Endothelial cell (in vitro differentiated cells): Measurements from ENCODE around the gene SLC25A41. TPM values are rescaled to one million over a fixed set of nuclear protein-coding genes. Genes with fewer than 3 reads are reported as not detected.
A peak's percentile ranks its signal among the peaks of the same experiment; 100 is the strongest.

Source experiments
- DNase-seq: peaks from one replicate; pipeline ENCODE4 v3.0.0; 2021; ENCODE audit warnings: low spot score
- H3K27ac Mint-ChIP-seq: one replicate; pipeline ENCODE4 v1.8.0; 2021; ENCODE audit warnings: mixed read lengths, inconsistent platforms; ENCODE audit not compliant: unreplicated experiment
- H3K27me3 Mint-ChIP-seq: one replicate; pipeline ENCODE4 v1.8.0; 2021; ENCODE audit warnings: mild to moderate bottlenecking, moderate library complexity, mixed read lengths, inconsistent platforms; ENCODE audit not compliant: unreplicated experiment
- H3K36me3 Mint-ChIP-seq: one replicate; pipeline ENCODE4 v1.8.0; 2021; ENCODE audit warnings: mild to moderate bottlenecking, low read depth, mixed read lengths, inconsistent platforms; ENCODE audit not compliant: unreplicated experiment
- H3K4me1 Mint-ChIP-seq: one replicate; pipeline ENCODE4 v1.8.0; 2021; ENCODE audit warnings: mild to moderate bottlenecking, mixed read lengths, inconsistent platforms; ENCODE audit not compliant: unreplicated experiment
- H3K4me3 Mint-ChIP-seq: one replicate; pipeline ENCODE4 v1.8.0; 2021; ENCODE audit warnings: mild to moderate bottlenecking, mixed read lengths, inconsistent platforms; ENCODE audit not compliant: unreplicated experiment
- H3K9me3 Mint-ChIP-seq: one replicate; pipeline ENCODE4 v1.8.0; 2021; ENCODE audit warnings: mixed read lengths, inconsistent platforms; ENCODE audit not compliant: unreplicated experiment
- CTCF ChIP-seq: fragments of 200-600 bp; sonication (generic); IDR thresholded peaks from one replicate; pipeline ENCODE4 v1.5.0; 2021; ENCODE audit warnings: antibody characterized with exemption; ENCODE audit not compliant: unreplicated experiment
- total RNA-seq: library from RNA; stranded (reverse); fragmentation: NEBNext Ultra II Directional; extraction: Animal tissue kit (Norgen Biotek cat#: 25700); gene quantifications from one replicate; pipeline ENCODE4 v1.2.1, GENCODE V29; 2021; ENCODE audit not compliant: unreplicated experiment

Gene SLC25A41
- total RNA-seq, 1 donor from 2014 or later = 0.23 TPM

- Mint-ChIP-seq H3K36me3 (peaks cover 26% of the 10 kb centered on the region), H3K27ac (peak overlapping the region; percentile 77), H3K9me3 (peaks cover 6% of the 10 kb centered on the region), H3K4me1 (peaks cover 15% of the 10 kb centered on the region), H3K4me3 (peak overlapping the region; percentile 96), H3K27me3 (peaks cover 20% of the 10 kb centered on the region)
- TF ChIP-seq CTCF = no peak
- DNase-seq = peak; percentile 52
These were observed 9.9 kb downstream of the SLC25A41 start for GRCh38 chr19:6423499-6424194.

GRCh38 chr19:6421075-6422014, 12.2 kb downstream of the SLC25A41 start:
- Mint-ChIP-seq H3K4me1 (peaks cover 15% of the 10 kb centered on the region), H3K27ac (no peak overlapping the region), H3K36me3 (peaks cover 31% of the 10 kb centered on the region), H3K4me3 (peak overlapping the region; percentile 69), H3K9me3 (peaks cover 6% of the 10 kb centered on the region), H3K27me3 (peaks cover 20% of the 10 kb centered on the region)
- TF ChIP-seq CTCF = no peak
- no peak for DNase-seq

GRCh38 chr19:6418562-6418932, 15.0 kb downstream of the SLC25A41 start:
- peaks cover 31% of the 10 kb centered on the region for H3K36me3 Mint-ChIP-seq
- no peak for DNase-seq
- peaks cover 13% of the 10 kb centered on the region for H3K27me3 Mint-ChIP-seq
- H3K27ac Mint-ChIP-seq = no peak overlapping the region
- H3K9me3 Mint-ChIP-seq = no peaks in the 10 kb centered on the region
- no peak for TF ChIP-seq CTCF
- H3K4me1 Mint-ChIP-seq = peaks cover 15% of the 10 kb centered on the region
- no peak overlapping the region for H3K4me3 Mint-ChIP-seq

GRCh38 chr19:6417713-6418561, 15.6 kb downstream of the SLC25A41 start:
- H3K27me3 Mint-ChIP-seq = peaks cover 7% of the 10 kb centered on the region
- H3K36me3 Mint-ChIP-seq = peaks cover 26% of the 10 kb centered on the region
- no peaks in the 10 kb centered on the region for H3K9me3 Mint-ChIP-seq
- TF ChIP-seq CTCF = no peak
- H3K27ac Mint-ChIP-seq = no peak overlapping the region
- H3K4me1 Mint-ChIP-seq = peaks cover 10% of the 10 kb centered on the region
- no peak overlapping the region for H3K4me3 Mint-ChIP-seq
- DNase-seq = peak; percentile 34
